HCT116 (cell line): ENCODE measurements around the gene CSRP1. TPM values are rescaled to one million over a fixed set of nuclear protein-coding genes. Genes with fewer than 3 reads are reported as not detected.

Experiments
- ATAC-seq: fragments of 200-7000 bp; cut with Tn5 transposase; 2 replicates; pipeline ENCODE4 v1.9.1; 2020; ENCODE audit warnings: mild to moderate bottlenecking, moderate library complexity
- BruUV-seq: library from RNA; stranded (reverse); fragments of 400-500 nt; replicated peaks from 2 replicates; lab custom pipeline; 2021; lab: Mats Ljungman, UMichigan
- CTCF ChIA-PET: fragments of 300-600 bp; sonication (Branson Sonifier 250); formaldehyde crosslinking; loops from one replicate; lab custom pipeline; 2021; ENCODE audit warnings: antibody characterized with exemption; lab: Charles Lee
- POLR2A ChIA-PET: fragments of 300-600, 350-600 bp; sonication (Branson Sonifier 250); formaldehyde crosslinking; loops from one replicate; lab custom pipeline; 2021; ENCODE audit warnings: antibody characterized with exemption; lab: Charles Lee
- RAD21 ChIA-PET, 2 experiments: fragments of 300-600 bp; sonication (Branson Sonifier 250); formaldehyde crosslinking; loops; one replicate each; lab custom pipeline; 2023; ENCODE audit warnings: low total read pairs in 2 of 2; ENCODE audit not compliant: uncharacterized antibody in 2 of 2, unreplicated experiment in 2 of 2, low non-redundant PET in 1 of 2; lab: Charles Lee
- DNase-seq: peaks from one replicate; pipeline ENCODE4 v3.0.0-alpha.2; 2010; ENCODE audit warnings: low read depth, low spot score
- H2AFZ ChIP-seq: fragments of 200-600 bp; shearing (Covaris generic), sonication (generic); 2 replicates; pipeline ENCODE4 v1.6.1; 2017; ENCODE audit warnings: low read depth, mixed run types, mixed read lengths, antibody characterized with exemption, low read length; ENCODE audit not compliant: poor library complexity, severe bottlenecking
- H3K27ac ChIP-seq: 2 replicates; pipeline ENCODE4 v1.5.1; 2012; ENCODE audit warnings: low read depth, low read length
- H3K27me3 ChIP-seq: fragments of 200-600 bp; sonication (generic); 2 replicates; pipeline ENCODE4 v1.6.1; 2016; ENCODE audit warnings: mixed run types, low read length, mixed read lengths; ENCODE audit not compliant: insufficient read depth
- H3K36me3 ChIP-seq, 2 experiments: fragments of 200-500 bp in 1 of 2; fragments of 200-600 bp in 1 of 2; sonication (Bioruptor generic) in 1 of 2; sonication (generic) in 1 of 2; 2 replicates each; pipeline versions ENCODE4 v1.5.1 to v1.6.1; 2014 to 2016; ENCODE audit warnings: low read length in 2 of 2, inconsistent platforms in 1 of 2, mixed read lengths in 1 of 2, mixed run types in 1 of 2; ENCODE audit not compliant: insufficient read depth in 2 of 2, control insufficient read depth in 1 of 2
- H3K4me1 ChIP-seq, 2 experiments: fragments of 200-600 bp in 1 of 2; sonication (generic) in 1 of 2; 2 replicates each; pipeline versions ENCODE4 v1.5.1 to v1.6.1; 2012 to 2017; ENCODE audit warnings: low read length in 2 of 2, inconsistent platforms in 1 of 2, mild to moderate bottlenecking in 1 of 2, mixed read lengths in 1 of 2, mixed run types in 1 of 2, moderate library complexity in 1 of 2; ENCODE audit not compliant: insufficient read depth in 2 of 2, control insufficient read depth in 1 of 2
- H3K4me2 ChIP-seq: fragments of 200-600 bp; sonication (generic); 2 replicates; pipeline ENCODE4 v1.6.1; 2017; ENCODE audit warnings: mixed run types, low read length, mixed read lengths
- H3K4me3 ChIP-seq, 2 experiments: fragments of 200-600 bp in 1 of 2; sonication (generic) in 1 of 2; replicated peaks in 1 of 2; 2 replicates each; pipeline ENCODE4 v1.5.1; 2011 to 2016; ENCODE audit warnings: low read length in 2 of 2, control low read depth in 1 of 2, low read depth in 1 of 2, mild to moderate bottlenecking in 1 of 2, mixed read lengths in 1 of 2, mixed run types in 1 of 2
- H3K79me2 ChIP-seq: fragments of 200-600 bp; sonication (generic); 2 replicates; pipeline ENCODE4 v1.6.1; 2017; ENCODE audit warnings: mild to moderate bottlenecking, mixed run types, low read length, moderate library complexity, mixed read lengths; ENCODE audit not compliant: insufficient read depth
- H3K9ac ChIP-seq: fragments of 200-600 bp; sonication (generic); 2 replicates; pipeline ENCODE4 v1.6.1; 2016; ENCODE audit warnings: low read length, mixed read lengths
- H3K9me2 ChIP-seq: fragments of 200-600 bp; sonication (generic), shearing (Covaris generic); 2 replicates; pipeline ENCODE4 v1.6.1; 2017; ENCODE audit warnings: mixed run types, mild to moderate bottlenecking, moderate library complexity; ENCODE audit not compliant: insufficient read depth
- H3K9me3 ChIP-seq, 2 experiments: fragments of 200-500 bp in 1 of 2; fragments of 200-600 bp in 1 of 2; sonication (Bioruptor generic) in 1 of 2; sonication (generic) in 1 of 2; 2 replicates each; pipeline ENCODE4 v1.6.1; 2014 to 2017; ENCODE audit warnings: low read length in 2 of 2, mixed read lengths in 2 of 2, inconsistent platforms in 1 of 2, low read depth in 1 of 2, mild to moderate bottlenecking in 1 of 2, mixed run types in 1 of 2, moderate library complexity in 1 of 2; ENCODE audit not compliant: control insufficient read depth in 1 of 2, insufficient read depth in 1 of 2
- H4K20me1 ChIP-seq: fragments of 200-600 bp; sonication (generic), shearing (Covaris generic); 2 replicates; pipeline ENCODE4 v1.6.1; 2017; ENCODE audit warnings: mixed run types, mild to moderate bottlenecking, moderate library complexity; ENCODE audit not compliant: insufficient read depth
- CBX3 ChIP-seq: IDR thresholded peaks from 2 replicates; pipeline ENCODE4 v1.6.1; 2012; ENCODE audit warnings: low read depth
- CEBPB ChIP-seq: IDR thresholded peaks from 2 replicates; pipeline ENCODE4 v1.6.1; 2012; ENCODE audit warnings: low read depth
- EGR1 ChIP-seq: IDR thresholded peaks from 2 replicates; pipeline ENCODE4 v1.6.1; 2012; ENCODE audit warnings: low read depth
- ELF1 ChIP-seq: IDR thresholded peaks from 2 replicates; pipeline ENCODE4 v1.6.1; 2012; ENCODE audit warnings: low read depth, borderline replicate concordance
- EZH2 ChIP-seq: fragments of 200-600 bp; sonication (generic); IDR thresholded peaks from 2 replicates; pipeline ENCODE4 v1.6.1; 2017; ENCODE audit warnings: antibody characterized with exemption, mixed run types
- EZH2phosphoT487 ChIP-seq: fragments of 200-600 bp; IDR thresholded peaks from 2 replicates; pipeline ENCODE4 v1.6.1; 2018; ENCODE audit warnings: antibody characterized with exemption, borderline replicate concordance
- FOSL1 ChIP-seq: IDR thresholded peaks from 2 replicates; pipeline ENCODE4 v1.6.1; 2012; ENCODE audit warnings: low read depth
- JUND ChIP-seq: IDR thresholded peaks from 2 replicates; pipeline ENCODE4 v1.6.1; 2012
- POLR2A ChIP-seq: IDR thresholded peaks from 2 replicates; pipeline ENCODE4 v1.7.0; 2011; ENCODE audit warnings: borderline replicate concordance; ENCODE audit not compliant: insufficient read depth, insufficient read length; ENCODE audit errors: extremely low read depth
- POLR2AphosphoS5 ChIP-seq: IDR thresholded peaks from 2 replicates; pipeline ENCODE4 v1.6.1; 2011; ENCODE audit warnings: mild to moderate bottlenecking, low read depth, low read length, moderate library complexity
- RAD21 ChIP-seq: IDR thresholded peaks from 2 replicates; pipeline ENCODE4 v1.6.1; 2012; ENCODE audit warnings: low read depth, mild to moderate bottlenecking
- SP1 ChIP-seq: IDR thresholded peaks from 2 replicates; pipeline ENCODE4 v1.6.1; 2012; ENCODE audit warnings: low read depth
- SRF ChIP-seq: IDR thresholded peaks from 2 replicates; pipeline ENCODE4 v1.6.1; 2012; ENCODE audit warnings: low read depth
- TCF7L2 ChIP-seq: IDR thresholded peaks from 2 replicates; pipeline ENCODE4 v1.7.0; 2011; ENCODE audit warnings: borderline replicate concordance, inconsistent platforms; ENCODE audit not compliant: insufficient read depth, insufficient read length; ENCODE audit errors: extremely low read depth
- ZFX ChIP-seq: fragments of 450-650 bp; IDR thresholded peaks from 2 replicates; pipeline ENCODE4 v1.6.1; 2017
- ZNF274 ChIP-seq: fragments of 200-500 bp; sonication (Bioruptor generic); IDR thresholded peaks from 2 replicates; pipeline ENCODE4 v1.6.1; 2014; ENCODE audit warnings: mild to moderate bottlenecking, low read depth, low read length, inconsistent platforms
- intact Hi-C: fragments of 100-400 bp; cut with micrococcal nuclease; formaldehyde crosslinking; loops from 2 replicates; pipeline ENCODE4 v1.10.0; 2022
- total RNA-seq: library from RNA; stranded (reverse); gene quantifications from one replicate; pipeline ENCODE4 v1.2.1, GENCODE V29; 2021; ENCODE audit not compliant: unreplicated experiment
- TF ChIP-seq, protein P1 (sequence below): IDR thresholded peaks from 2 replicates; pipeline ENCODE4 v1.6.1; 2012
- TF ChIP-seq, protein P2 (sequence below): IDR thresholded peaks from 2 replicates; pipeline ENCODE4 v1.6.1; 2012
- TF ChIP-seq, protein P3 (sequence below), 3 experiments: fragments of 200-600 bp in 1 of 3; sonication (generic) in 1 of 3; IDR thresholded peaks in 2 of 3; conservative IDR thresholded peaks in 1 of 3; 2 replicates each; pipeline ENCODE4 v1.5.1; 2012 to 2017; ENCODE audit warnings: low read depth in 2 of 3, low read length in 2 of 3, antibody characterized with exemption in 1 of 3, borderline replicate concordance in 1 of 3, control low read depth in 1 of 3, mild to moderate bottlenecking in 1 of 3, mixed read lengths in 1 of 3, mixed run types in 1 of 3, moderate library complexity in 1 of 3; ENCODE audit not compliant: insufficient read depth in 1 of 3
- TF ChIP-seq, protein P4 (sequence below): IDR thresholded peaks from 2 replicates; pipeline ENCODE4 v1.6.1; 2011; ENCODE audit warnings: mild to moderate bottlenecking, low read length, moderate library complexity; ENCODE audit not compliant: insufficient replicate concordance; ENCODE audit errors: extremely low read depth

CSRP1 gene
- total RNA-seq, 1 experiment from 2014 or later = 51.7 TPM

DNA sequence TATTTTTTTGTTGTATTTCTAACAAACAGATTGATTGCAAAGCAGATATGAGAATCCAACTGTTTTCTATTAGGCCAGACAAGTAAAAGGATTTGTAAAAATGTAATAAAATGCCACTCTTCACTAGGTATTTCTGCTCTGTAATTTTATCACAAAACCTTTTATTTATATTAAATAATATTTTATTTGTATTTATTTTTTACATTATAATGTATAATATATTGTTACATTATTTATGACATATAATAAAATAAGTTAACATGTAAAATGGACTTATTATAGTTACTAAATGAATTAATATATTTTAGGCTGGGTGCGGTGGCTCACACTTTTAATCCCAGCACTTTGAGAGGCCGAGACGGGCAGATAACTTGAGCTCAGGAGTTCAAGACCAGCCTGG is 72.7 kb downstream of the CSRP1 start:
- TF ChIP-seq SP1 (no peak), CEBPB (no peak), EZH2 (no peak), RAD21 (no peak), POLR2A (no peak), POLR2AphosphoS5 (no peak), ZFX (no peak), CBX3 (no peak), FOSL1 (no peak), EGR1 (no peak), ZNF274 (no peak), TCF7L2 (no peak), ELF1 (no peak), JUND (no peak), EZH2phosphoT487 (no peak), SRF (no peak)
- TF ChIP-seq, protein P1, sequence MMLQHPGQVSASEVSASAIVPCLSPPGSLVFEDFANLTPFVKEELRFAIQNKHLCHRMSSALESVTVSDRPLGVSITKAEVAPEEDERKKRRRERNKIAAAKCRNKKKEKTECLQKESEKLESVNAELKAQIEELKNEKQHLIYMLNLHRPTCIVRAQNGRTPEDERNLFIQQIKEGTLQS = no peak
- TF ChIP-seq, protein P2, sequence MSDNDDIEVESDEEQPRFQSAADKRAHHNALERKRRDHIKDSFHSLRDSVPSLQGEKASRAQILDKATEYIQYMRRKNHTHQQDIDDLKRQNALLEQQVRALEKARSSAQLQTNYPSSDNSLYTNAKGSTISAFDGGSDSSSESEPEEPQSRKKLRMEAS = no peak
- TF ChIP-seq, protein P3, sequence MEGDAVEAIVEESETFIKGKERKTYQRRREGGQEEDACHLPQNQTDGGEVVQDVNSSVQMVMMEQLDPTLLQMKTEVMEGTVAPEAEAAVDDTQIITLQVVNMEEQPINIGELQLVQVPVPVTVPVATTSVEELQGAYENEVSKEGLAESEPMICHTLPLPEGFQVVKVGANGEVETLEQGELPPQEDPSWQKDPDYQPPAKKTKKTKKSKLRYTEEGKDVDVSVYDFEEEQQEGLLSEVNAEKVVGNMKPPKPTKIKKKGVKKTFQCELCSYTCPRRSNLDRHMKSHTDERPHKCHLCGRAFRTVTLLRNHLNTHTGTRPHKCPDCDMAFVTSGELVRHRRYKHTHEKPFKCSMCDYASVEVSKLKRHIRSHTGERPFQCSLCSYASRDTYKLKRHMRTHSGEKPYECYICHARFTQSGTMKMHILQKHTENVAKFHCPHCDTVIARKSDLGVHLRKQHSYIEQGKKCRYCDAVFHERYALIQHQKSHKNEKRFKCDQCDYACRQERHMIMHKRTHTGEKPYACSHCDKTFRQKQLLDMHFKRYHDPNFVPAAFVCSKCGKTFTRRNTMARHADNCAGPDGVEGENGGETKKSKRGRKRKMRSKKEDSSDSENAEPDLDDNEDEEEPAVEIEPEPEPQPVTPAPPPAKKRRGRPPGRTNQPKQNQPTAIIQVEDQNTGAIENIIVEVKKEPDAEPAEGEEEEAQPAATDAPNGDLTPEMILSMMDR (IDR thresholded peaks at IDR 0.05 in 2 of 3, conservative IDR thresholded peaks at IDR 0.05 in 1 of 3; ENCODE audit: borderline replicate concordance in 1 of 3, insufficient read depth in 1 of 3, low read depth in 2 of 3, low read length in 2 of 3) = no peak
- TF ChIP-seq, protein P4, sequence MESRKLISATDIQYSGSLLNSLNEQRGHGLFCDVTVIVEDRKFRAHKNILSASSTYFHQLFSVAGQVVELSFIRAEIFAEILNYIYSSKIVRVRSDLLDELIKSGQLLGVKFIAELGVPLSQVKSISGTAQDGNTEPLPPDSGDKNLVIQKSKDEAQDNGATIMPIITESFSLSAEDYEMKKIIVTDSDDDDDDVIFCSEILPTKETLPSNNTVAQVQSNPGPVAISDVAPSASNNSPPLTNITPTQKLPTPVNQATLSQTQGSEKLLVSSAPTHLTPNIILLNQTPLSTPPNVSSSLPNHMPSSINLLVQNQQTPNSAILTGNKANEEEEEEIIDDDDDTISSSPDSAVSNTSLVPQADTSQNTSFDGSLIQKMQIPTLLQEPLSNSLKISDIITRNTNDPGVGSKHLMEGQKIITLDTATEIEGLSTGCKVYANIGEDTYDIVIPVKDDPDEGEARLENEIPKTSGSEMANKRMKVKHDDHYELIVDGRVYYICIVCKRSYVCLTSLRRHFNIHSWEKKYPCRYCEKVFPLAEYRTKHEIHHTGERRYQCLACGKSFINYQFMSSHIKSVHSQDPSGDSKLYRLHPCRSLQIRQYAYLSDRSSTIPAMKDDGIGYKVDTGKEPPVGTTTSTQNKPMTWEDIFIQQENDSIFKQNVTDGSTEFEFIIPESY = no peak
- intact Hi-C loops = no loop called here
- Histone ChIP-seq H3K27me3 (no peaks in the 10 kb centered on the region), H2AFZ (no peak overlapping the region), H3K4me1 (peaks cover 13 to 19% of the 10 kb centered on the region in 2 experiments), H3K9me2 (no peaks in the 10 kb centered on the region), H3K9me3 (no peaks in the 10 kb centered on the region), H3K79me2 (no peaks in the 10 kb centered on the region), H3K27ac (no peak overlapping the region), H3K4me3 (no peak overlapping the region), H4K20me1 (no peaks in the 10 kb centered on the region), H3K4me2 (no peak overlapping the region), H3K9ac (no peak overlapping the region), H3K36me3 (no peaks in the 10 kb centered on the region)
- BruUV-seq = no TSS peak
- ChIA-PET CTCF (interaction anchor here (1.4 to 3.1 kb wide), 3 partner anchors 14 to 78 kb away, joined by 3 to 11 read pairs (median 8); no protein-coding TSS in a partner anchor), RAD21 (no interaction called here), POLR2A (interaction anchor here (1.3 kb wide), 1 partner anchor 27 kb away, joined by 4 read pairs; no protein-coding TSS in a partner anchor)
- no peak for DNase-seq
- ATAC-seq = no peak
